KOPT-K1 (cell line): Measurements from ENCODE around the gene EME1.

Source experiments
- H3K27ac ChIP-seq: fragments of 200-600 bp; sonication (generic); 2 replicates; pipeline ENCODE4 v1.5.1; 2016; ENCODE audit warnings: antibody characterized with exemption, mild to moderate bottlenecking, low read depth, low read length; ENCODE audit not compliant: poor library complexity, severe bottlenecking
- H3K36me3 ChIP-seq: fragments of 200-600 bp; sonication (generic); 2 replicates; pipeline ENCODE4 v1.5.1; 2017; ENCODE audit warnings: antibody characterized with exemption, mild to moderate bottlenecking, low read length, moderate library complexity; ENCODE audit not compliant: insufficient read depth
- H3K9me3 ChIP-seq: fragments of 200-600 bp; sonication (generic); 2 replicates; pipeline ENCODE4 v1.5.1; 2017; ENCODE audit warnings: antibody characterized with exemption, low read length, mild to moderate bottlenecking; ENCODE audit not compliant: insufficient read depth, poor library complexity, severe bottlenecking

Gene EME1

GRCh38 chr17:50365649-50366393 lies 7.2 kb upstream of the EME1 start:
- Histone ChIP-seq H3K36me3 (peaks cover 76% of the 10 kb centered on the region), H3K9me3 (no peaks in the 10 kb centered on the region), H3K27ac (no peak overlapping the region)

DNA sequence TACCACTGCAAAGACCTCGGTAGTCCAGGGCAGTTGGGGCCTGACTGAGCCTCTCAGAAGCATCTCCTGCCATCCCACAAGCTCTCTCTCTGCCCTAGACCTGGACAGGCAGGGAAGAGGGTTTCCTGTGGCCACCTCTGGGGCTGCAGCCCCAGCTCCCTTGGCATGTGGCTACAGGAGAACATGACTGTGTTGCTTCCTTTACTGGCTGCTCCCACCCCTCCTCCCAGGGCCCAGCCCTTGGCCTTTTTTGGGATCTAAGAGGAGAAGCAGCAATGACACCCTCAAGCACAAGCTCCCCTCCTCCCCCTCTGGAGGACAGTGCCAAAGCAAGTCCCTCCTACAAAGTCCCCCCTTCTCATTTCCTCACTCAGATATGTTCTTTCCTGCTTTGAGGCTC lies 5.6 kb upstream of the EME1 start:
- Histone ChIP-seq H3K36me3 (peaks cover 78% of the 10 kb centered on the region), H3K27ac (no peak overlapping the region), H3K9me3 (no peaks in the 10 kb centered on the region)

GRCh38 chr17:50370052-50370451 lies 3.0 kb upstream of the EME1 start:
- H3K36me3 ChIP-seq = peaks cover 70% of the 10 kb centered on the region
- no peak overlapping the region for H3K27ac ChIP-seq
- H3K9me3 ChIP-seq = no peaks in the 10 kb centered on the region

- H3K36me3 ChIP-seq = peaks cover 70% of the 10 kb centered on the region
- no peaks in the 10 kb centered on the region for H3K9me3 ChIP-seq
- H3K27ac ChIP-seq = peak overlapping the region; percentile 95
These were observed 1.5 kb upstream of the EME1 start for GRCh38 chr17:50371526-50371925.

- Histone ChIP-seq H3K9me3 (no peaks in the 10 kb centered on the region), H3K27ac (peak overlapping the region; percentile 95), H3K36me3 (peaks cover 70% of the 10 kb centered on the region)
These were observed 739 bp upstream of the EME1 start for GRCh38 chr17:50372222-50372757.

DNA sequence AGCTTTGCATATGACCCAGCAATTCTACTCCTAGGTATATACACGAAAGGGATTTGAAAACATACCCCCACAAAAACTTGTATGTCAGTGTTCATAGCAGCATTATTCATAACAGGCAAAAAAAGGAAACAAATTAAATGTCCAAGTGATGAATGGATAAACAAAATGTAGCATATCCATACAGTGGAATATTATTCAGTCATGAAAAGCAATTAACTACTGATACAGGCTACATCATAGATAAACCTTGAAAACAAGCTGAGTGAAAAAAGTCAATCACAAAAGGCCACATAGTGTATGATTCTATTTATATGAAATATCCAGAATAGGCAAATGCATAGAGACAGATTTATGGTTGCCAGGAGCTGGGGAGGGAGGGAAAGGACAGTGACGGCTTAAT lies 676 bp downstream of the EME1 start:
- H3K9me3 ChIP-seq = no peaks in the 10 kb centered on the region
- peaks cover 70% of the 10 kb centered on the region for H3K36me3 ChIP-seq
- peak overlapping the region; percentile 95 for H3K27ac ChIP-seq

- Histone ChIP-seq H3K36me3 (peaks cover 70% of the 10 kb centered on the region), H3K9me3 (no peaks in the 10 kb centered on the region), H3K27ac (no peak overlapping the region)
These were observed 3.0 kb downstream of the EME1 start for GRCh38 chr17:50375858-50376538.

GRCh38 chr17:50379351-50380132 lies 6.5 kb downstream of the EME1 start:
- Histone ChIP-seq H3K27ac (no peak overlapping the region), H3K9me3 (no peaks in the 10 kb centered on the region), H3K36me3 (peaks cover 97% of the 10 kb centered on the region)

GRCh38 chr17:50380369-50381259 lies 7.6 kb downstream of the EME1 start:
- Histone ChIP-seq H3K27ac (no peak overlapping the region), H3K9me3 (no peaks in the 10 kb centered on the region), H3K36me3 (peaks cover 100% of the 10 kb centered on the region)

DNA sequence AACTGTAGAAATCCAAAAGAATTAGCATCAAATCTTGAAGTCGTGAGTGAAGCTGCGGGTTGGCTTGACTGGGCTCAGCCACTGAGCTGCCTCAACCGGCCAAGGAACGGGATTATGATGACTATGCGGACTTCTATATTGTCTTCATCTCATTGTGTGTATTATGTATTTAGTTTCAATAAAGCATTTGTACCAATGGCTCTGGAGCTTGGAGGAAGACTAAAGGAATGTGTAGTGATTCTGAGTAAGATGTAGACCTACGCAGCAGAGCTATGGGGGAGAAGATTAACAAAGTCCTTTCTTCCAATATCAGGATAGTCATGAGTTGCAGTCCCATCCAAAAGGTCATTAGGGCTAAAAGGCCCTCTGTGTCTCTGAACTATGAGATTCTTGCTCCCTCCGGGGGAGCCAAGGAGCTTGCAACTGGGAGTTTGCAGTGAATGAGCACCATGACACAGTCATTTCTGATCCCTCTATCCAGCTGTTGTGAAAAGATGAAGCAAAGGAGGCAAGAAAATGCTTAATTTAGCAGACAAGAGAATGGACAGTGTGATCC lies 8.3 kb downstream of the EME1 start:
- H3K9me3 ChIP-seq = no peaks in the 10 kb centered on the region
- H3K27ac ChIP-seq = no peak overlapping the region
- peaks cover 100% of the 10 kb centered on the region for H3K36me3 ChIP-seq

- H3K27ac ChIP-seq = no peak overlapping the region
- H3K36me3 ChIP-seq = peaks cover 100% of the 10 kb centered on the region
- H3K9me3 ChIP-seq = no peaks in the 10 kb centered on the region
These were observed 8.9 kb downstream of the EME1 start for GRCh38 chr17:50381920-50382319.

GRCh38 chr17:50382931-50383330 lies 9.9 kb downstream of the EME1 start:
- H3K9me3 ChIP-seq = no peaks in the 10 kb centered on the region
- no peak overlapping the region for H3K27ac ChIP-seq
- peaks cover 100% of the 10 kb centered on the region for H3K36me3 ChIP-seq

GRCh38 chr17:50386510-50386909 lies 13.5 kb downstream of the EME1 start:
- Histone ChIP-seq H3K36me3 (peaks cover 100% of the 10 kb centered on the region), H3K9me3 (no peaks in the 10 kb centered on the region), H3K27ac (no peak overlapping the region)

- no peak overlapping the region for H3K27ac ChIP-seq
- no peaks in the 10 kb centered on the region for H3K9me3 ChIP-seq
- peaks cover 100% of the 10 kb centered on the region for H3K36me3 ChIP-seq
These were observed 15.7 kb downstream of the EME1 start for GRCh38 chr17:50388728-50389127.
